HG03064 (cell line): Measurements from ENCODE around the gene CERS3.
"Not testable (repeated sequence)": the region's sequence is repeated elsewhere in the genome, so short reads cannot be mapped to it uniquely, and the experiment has no call there.

ENCODE experiments used
- ATAC-seq: cut with Tn5 transposase; IDR thresholded peaks from one replicate; pipeline ENCODE4 v1.9.1; 2021; ENCODE audit warnings: low read depth; ENCODE audit not compliant: unreplicated experiment

CERS3 gene

GRCh38 chr15:100468285-100468684, 60.5 kb downstream of the CERS3 start:
- ATAC-seq: no peak

GRCh38 chr15:100466073-100466472, 62.7 kb downstream of the CERS3 start:
- ATAC-seq: no peak

GRCh38 chr15:100464888-100465287, 63.9 kb downstream of the CERS3 start:
- ATAC-seq: no peak

- no peak for ATAC-seq
Measured at GRCh38 chr15:100464256-100464655, 64.5 kb downstream of the CERS3 start.

- ATAC-seq: no peak
Measured at GRCh38 chr15:100463515-100463914, 65.2 kb downstream of the CERS3 start.

- peak; percentile 63 for ATAC-seq
Measured at GRCh38 chr15:100461049-100461448, 67.7 kb downstream of the CERS3 start.

- ATAC-seq: no peak
Measured at GRCh38 chr15:100457201-100457600, 71.5 kb downstream of the CERS3 start.

- ATAC-seq: no peak
Measured at GRCh38 chr15:100454148-100454547, 74.6 kb downstream of the CERS3 start.

GRCh38 chr15:100448481-100448880, 80.3 kb downstream of the CERS3 start:
- ATAC-seq: no peak

GRCh38 chr15:100441063-100441462, 87.7 kb downstream of the CERS3 start:
- ATAC-seq: not testable (repeated sequence)

- ATAC-seq: no peak
Measured at GRCh38 chr15:100439514-100439913, 89.2 kb downstream of the CERS3 start.

- ATAC-seq: no peak
Measured at GRCh38 chr15:100438570-100438969, 90.2 kb downstream of the CERS3 start.

GRCh38 chr15:100437261-100437660, 91.5 kb downstream of the CERS3 start:
- ATAC-seq: no peak

- no peak for ATAC-seq
Measured at GRCh38 chr15:100434561-100434960, 94.2 kb downstream of the CERS3 start.

GRCh38 chr15:100434038-100434437, 94.7 kb downstream of the CERS3 start:
- no peak for ATAC-seq

- ATAC-seq: no peak
Measured at GRCh38 chr15:100433304-100433703, 95.4 kb downstream of the CERS3 start.

- ATAC-seq: no peak
Measured at GRCh38 chr15:100430411-100430810, 98.3 kb downstream of the CERS3 start.

GRCh38 chr15:100429116-100429728, 99.5 kb downstream of the CERS3 start:
- ATAC-seq: no peak

- ATAC-seq: no peak
Measured at GRCh38 chr15:100426937-100427336, 101.8 kb downstream of the CERS3 start.

- no peak for ATAC-seq
Measured at GRCh38 chr15:100405179-100405578, 123.6 kb downstream of the CERS3 start.

GRCh38 chr15:100400996-100401395, 127.8 kb downstream of the CERS3 start:
- no peak for ATAC-seq

- no peak for ATAC-seq
Measured at GRCh38 chr15:100394736-100395440, 133.9 kb downstream of the CERS3 start.
